A549 (cell line): ENCODE data around the gene LATS1. TPM values are rescaled to one million over a fixed set of nuclear protein-coding genes. Genes with fewer than 3 reads are reported as not detected.

Experiments used
- ATAC-seq, 2 experiments: fragments of 200-7000 bp in 1 of 2; fragments of >200 bp in 1 of 2; cut with Nextera tagmentation in 1 of 2; cut with Tn5 transposase in 1 of 2; 3 replicates each; pipeline versions ENCODE4 v1.8.0 to v1.9.1; 2018 to 2020; ENCODE audit warnings: mild to moderate bottlenecking in 1 of 2, moderate library complexity in 1 of 2
- CTCF ChIA-PET: fragments of 300-600 bp; sonication (Branson Sonifier 250); formaldehyde crosslinking; extraction: SDS; loops from one replicate; lab custom pipeline; 2021; ENCODE audit warnings: antibody characterized with exemption, inconsistent platforms; lab: Yijun Ruan, JAX
- POLR2A ChIA-PET: fragments of 350-600 bp; formaldehyde crosslinking; extraction: SDS; loops from one replicate; lab custom pipeline; 2021; ENCODE audit warnings: antibody characterized with exemption, inconsistent platforms; lab: Yijun Ruan, JAX
- DNase-seq, 2 experiments: peaks; one replicate each; pipeline versions ENCODE4 v3.0.0 to v3.0.0-alpha.2; 2011 to 2016; ENCODE audit warnings: low read depth in 1 of 2, low spot score in 1 of 2
- FAIRE-seq: peaks from 2 replicates; lab custom pipeline; 2011; peaks lifted over from hg19 to GRCh38; lab: Jason Lieb, UNC
- H3K27ac ChIP-seq, 2 experiments: fragments of >200 bp; sonication (Bioruptor Twin); formaldehyde crosslinking; 3 replicates each; pipeline ENCODE4 v1.5.1; 2016 to 2017
- H3K4me1 ChIP-seq: fragments of >200 bp; sonication (Bioruptor Twin); formaldehyde crosslinking; 3 replicates; pipeline ENCODE4 v1.6.1; 2016
- H3K4me2 ChIP-seq: fragments of >200 bp; sonication (Bioruptor Twin); formaldehyde crosslinking; 3 replicates; pipeline ENCODE4 v1.6.1; 2016
- H3K4me3 ChIP-seq: fragments of >200 bp; sonication (Bioruptor Twin); formaldehyde crosslinking; 3 replicates; pipeline ENCODE4 v1.5.1; 2016
- H3K9me3 ChIP-seq: fragments of >200 bp; sonication (Bioruptor Twin); formaldehyde crosslinking; 3 replicates; pipeline ENCODE4 v1.6.1; 2016
- CBX2 ChIP-seq: fragments of 200-600 bp; sonication (generic); IDR thresholded peaks from 2 replicates; pipeline ENCODE4 v1.6.1; 2016; ENCODE audit warnings: low read depth, mild to moderate bottlenecking, borderline replicate concordance
- CHD2 ChIP-seq: fragments of 150-350 bp; IDR thresholded peaks from 2 replicates; pipeline ENCODE4 v1.6.1; 2014; ENCODE audit warnings: low read length; ENCODE audit not compliant: partially characterized antibody
- CHD4 ChIP-seq: fragments of 200-600 bp; sonication (generic); IDR thresholded peaks from 2 replicates; pipeline ENCODE4 v1.6.1; 2016; ENCODE audit warnings: antibody characterized with exemption, mild to moderate bottlenecking, borderline replicate concordance
- EHF ChIP-seq: fragments of 250-450 bp; sonication (Bioruptor Pico); IDR thresholded peaks from 2 replicates; pipeline ENCODE4 v1.5.0; 2020; ENCODE audit warnings: mild to moderate bottlenecking
- EHMT2 ChIP-seq: fragments of 200-600 bp; sonication (generic); IDR thresholded peaks from 2 replicates; pipeline ENCODE4 v1.6.1; 2016; ENCODE audit warnings: antibody characterized with exemption, low read depth, mild to moderate bottlenecking, moderate library complexity
- ESRRA ChIP-seq: fragments of 150-350 bp; IDR thresholded peaks from 2 replicates; pipeline ENCODE4 v1.6.1; 2014; ENCODE audit warnings: mild to moderate bottlenecking, low read length, borderline replicate concordance
- GATA3 ChIP-seq: IDR thresholded peaks from 2 replicates; pipeline ENCODE4 v1.6.1; 2012; ENCODE audit warnings: borderline replicate concordance
- HOXA7 ChIP-seq: fragments of 250-450 bp; sonication (Bioruptor Pico); IDR thresholded peaks from 2 replicates; pipeline ENCODE4 v1.5.0; 2020; ENCODE audit warnings: mild to moderate bottlenecking, moderate library complexity
- HOXB5 ChIP-seq: fragments of 250-450 bp; sonication (Bioruptor Pico); IDR thresholded peaks from 2 replicates; pipeline ENCODE4 v1.5.0; 2020; ENCODE audit warnings: mild to moderate bottlenecking, moderate library complexity
- JUN ChIP-seq, 2 experiments: fragments of >200 bp; sonication (Bioruptor Twin); formaldehyde crosslinking; IDR thresholded peaks; 2 replicates in 1 of 2; 3 replicates in 1 of 2; pipeline ENCODE4 v1.6.1; 2016 to 2017
- KDM1A ChIP-seq: fragments of 200-600 bp; sonication (generic); IDR thresholded peaks from 2 replicates; pipeline ENCODE4 v1.6.1; 2016; ENCODE audit warnings: low read depth, mild to moderate bottlenecking
- KDM5A ChIP-seq: fragments of 200-600 bp; sonication (generic); IDR thresholded peaks from 2 replicates; pipeline ENCODE4 v1.6.1; 2016; ENCODE audit warnings: antibody characterized with exemption, mild to moderate bottlenecking
- NR3C1 ChIP-seq: fragments of >200 bp; sonication (Bioruptor Twin); formaldehyde crosslinking; IDR thresholded peaks from 3 replicates; pipeline ENCODE4 v1.6.1; 2017
- POLR2A ChIP-seq: IDR thresholded peaks from 2 replicates; pipeline ENCODE4 v1.6.1; 2012; ENCODE audit warnings: mild to moderate bottlenecking, low read length
- RAD21 ChIP-seq, 2 experiments: fragments of >200 bp in 1 of 2; sonication (Bioruptor Twin) in 1 of 2; formaldehyde crosslinking in 1 of 2; IDR thresholded peaks in 1 of 2; conservative IDR thresholded peaks in 1 of 2; 2 replicates in 1 of 2; 3 replicates in 1 of 2; pipeline ENCODE4 v1.6.1; 2012 to 2018; ENCODE audit warnings: inconsistent platforms in 1 of 2
- REST ChIP-seq: fragments of 200-600 bp; sonication (generic); IDR thresholded peaks from 2 replicates; pipeline ENCODE4 v1.6.1; 2016; ENCODE audit warnings: antibody characterized with exemption, mild to moderate bottlenecking, moderate library complexity
- TFCP2L1 ChIP-seq: fragments of 250-450 bp; sonication (Bioruptor Pico); IDR thresholded peaks from 2 replicates; pipeline ENCODE4 v1.5.0; 2021; ENCODE audit warnings: mild to moderate bottlenecking
- WGBS: methylation state at CpG from one replicate; pipeline ENCODE4 v1.1.6; 2017; ENCODE audit errors: missing lambda C conversion rate; 5-methylcytosine and 5-hydroxymethylcytosine counted together
- polyA plus RNA-seq, 4 experiments: library from polyadenylated mRNA; depleted of rRNA in 3 of 4; stranded (reverse); fragments of >200 nt; fragmentation: RNase III in 1 of 4; extraction: RNeasy Plus Mini Kit Qiagen cat#74134 plus additional on column Dnase treatment in 1 of 4; gene quantifications; 2 replicates in 3 of 4; 3 replicates in 1 of 4; pipeline ENCODE4 v1.2.3, GENCODE V29; 2011 to 2017
- TF ChIP-seq, protein P1 (sequence below): fragments of >200 bp; sonication (Bioruptor Twin); formaldehyde crosslinking; IDR thresholded peaks from 3 replicates; pipeline ENCODE4 v1.6.1; 2016
- TF ChIP-seq, protein P2 (sequence below): fragments of 250-450 bp; sonication (Bioruptor Pico); IDR thresholded peaks from 2 replicates; pipeline ENCODE4 v1.5.0; 2021; ENCODE audit warnings: mild to moderate bottlenecking, moderate library complexity, borderline replicate concordance
- TF ChIP-seq, protein P3 (sequence below): fragments of >200 bp; sonication (Bioruptor Twin); formaldehyde crosslinking; IDR thresholded peaks from 2 replicates; pipeline ENCODE4 v1.6.1; 2016

LATS1 gene
- polyA plus RNA-seq, 2 of the 4 experiments (the other 2 are of a cell fraction): 6.1 to 18.5 TPM

DNA sequence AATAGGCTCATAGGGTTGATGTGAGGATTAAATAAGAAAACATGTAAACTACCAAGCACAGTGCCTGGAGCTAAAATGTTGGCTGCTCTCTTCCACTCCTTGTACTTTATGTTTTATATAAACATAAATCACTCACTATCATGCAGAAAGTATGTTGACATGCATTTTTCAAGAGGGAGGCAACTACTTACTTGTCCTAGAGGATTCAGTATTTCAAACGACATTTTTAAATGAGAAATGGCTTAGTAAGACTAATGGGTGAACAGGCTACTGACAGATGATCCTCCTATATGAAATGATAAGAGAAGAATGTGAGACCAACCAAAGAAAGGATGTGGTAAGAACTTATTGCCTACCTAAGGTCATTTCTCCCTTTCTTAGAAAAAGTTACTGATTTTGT lies 21.0 kb downstream of the LATS1 start:
- no peak for DNase-seq
- Histone ChIP-seq H3K9me3 (no peaks in the 10 kb centered on the region), H3K4me3 (no peak overlapping the region), H3K4me1 (no peaks in the 10 kb centered on the region), H3K4me2 (no peak overlapping the region), H3K27ac (no peak overlapping the region)
- no peak for ATAC-seq
- TF ChIP-seq NR3C1 (no peak), JUN (IDR thresholded peaks at IDR 0.05) (no peak), CHD4 (no peak), ESRRA (no peak), GATA3 (no peak), KDM5A (no peak), CBX2 (no peak), RAD21 (conservative IDR thresholded peaks at IDR 0.05 in 1 of 2, IDR thresholded peaks at IDR 0.05 in 1 of 2) (no peak), POLR2A (no peak), HOXA7 (CRISPR knock-in tag) (no peak), KDM1A (no peak), REST (no peak), EHMT2 (no peak), EHF (CRISPR knock-in tag) (no peak)
- TF ChIP-seq, protein P1, sequence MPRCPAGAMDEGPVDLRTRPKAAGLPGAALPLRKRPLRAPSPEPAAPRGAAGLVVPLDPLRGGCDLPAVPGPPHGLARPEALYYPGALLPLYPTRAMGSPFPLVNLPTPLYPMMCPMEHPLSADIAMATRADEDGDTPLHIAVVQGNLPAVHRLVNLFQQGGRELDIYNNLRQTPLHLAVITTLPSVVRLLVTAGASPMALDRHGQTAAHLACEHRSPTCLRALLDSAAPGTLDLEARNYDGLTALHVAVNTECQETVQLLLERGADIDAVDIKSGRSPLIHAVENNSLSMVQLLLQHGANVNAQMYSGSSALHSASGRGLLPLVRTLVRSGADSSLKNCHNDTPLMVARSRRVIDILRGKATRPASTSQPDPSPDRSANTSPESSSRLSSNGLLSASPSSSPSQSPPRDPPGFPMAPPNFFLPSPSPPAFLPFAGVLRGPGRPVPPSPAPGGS: no peak
- TF ChIP-seq, protein P2, sequence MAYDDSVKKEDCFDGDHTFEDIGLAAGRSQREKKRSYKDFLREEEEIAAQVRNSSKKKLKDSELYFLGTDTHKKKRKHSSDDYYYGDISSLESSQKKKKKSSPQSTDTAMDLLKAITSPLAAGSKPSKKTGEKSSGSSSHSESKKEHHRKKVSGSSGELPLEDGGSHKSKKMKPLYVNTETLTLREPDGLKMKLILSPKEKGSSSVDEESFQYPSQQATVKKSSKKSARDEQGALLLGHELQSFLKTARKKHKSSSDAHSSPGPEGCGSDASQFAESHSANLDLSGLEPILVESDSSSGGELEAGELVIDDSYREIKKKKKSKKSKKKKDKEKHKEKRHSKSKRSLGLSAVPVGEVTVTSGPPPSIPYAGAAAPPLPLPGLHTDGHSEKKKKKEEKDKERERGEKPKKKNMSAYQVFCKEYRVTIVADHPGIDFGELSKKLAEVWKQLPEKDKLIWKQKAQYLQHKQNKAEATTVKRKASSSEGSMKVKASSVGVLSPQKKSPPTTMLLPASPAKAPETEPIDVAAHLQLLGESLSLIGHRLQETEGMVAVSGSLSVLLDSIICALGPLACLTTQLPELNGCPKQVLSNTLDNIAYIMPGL (CRISPR knock-in tag): no peak
- TF ChIP-seq, protein P3, sequence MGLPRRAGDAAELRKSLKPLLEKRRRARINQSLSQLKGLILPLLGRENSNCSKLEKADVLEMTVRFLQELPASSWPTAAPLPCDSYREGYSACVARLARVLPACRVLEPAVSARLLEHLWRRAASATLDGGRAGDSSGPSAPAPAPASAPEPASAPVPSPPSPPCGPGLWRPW: no peak
- WGBS: 68% methylated on average over 1 of the region's 1 CpG
- ChIA-PET CTCF (no interaction called here), POLR2A (no interaction called here)
- no peak for FAIRE-seq

DNA sequence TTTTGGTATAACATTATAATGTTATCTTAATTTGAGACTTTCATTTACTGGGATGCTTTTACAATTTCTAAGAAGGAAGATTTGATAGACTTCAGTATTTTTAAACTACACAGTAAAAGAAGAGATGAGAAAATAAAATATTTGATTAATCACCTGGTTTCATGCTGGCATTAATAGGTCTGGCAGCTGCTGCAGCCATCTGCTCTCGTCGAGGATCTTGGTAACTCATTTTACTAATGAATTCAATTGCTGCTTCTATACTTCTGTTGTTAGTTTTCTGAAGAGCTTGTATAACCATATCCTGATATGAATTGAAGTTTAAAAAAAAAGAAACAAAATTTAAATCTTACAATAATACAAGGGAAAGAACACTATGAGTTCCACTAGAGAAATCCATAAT lies 23.0 kb downstream of the LATS1 start:
- H3K27ac ChIP-seq: no peak overlapping the region
- 96% methylated on average over 2 of the region's 2 CpGs for WGBS
- no peak overlapping the region for H3K4me2 ChIP-seq
- no peak for TF ChIP-seq TFCP2L1 (CRISPR knock-in tag)
- no peak for TF ChIP-seq CHD2
- no peak for TF ChIP-seq HOXB5 (CRISPR knock-in tag)
- TF ChIP-seq EHMT2: no peak
- TF ChIP-seq, all 56 proteins: peak for 0
- ATAC-seq (no peak), DNase-seq (no peak), FAIRE-seq (no peak)
- Histone ChIP-seq H3K9me3 (no peaks in the 10 kb centered on the region), H3K4me1 (no peaks in the 10 kb centered on the region), H3K4me3 (no peak overlapping the region)
- ChIA-PET POLR2A (no interaction called here), CTCF (interaction anchor here (0.8 kb wide), 1 partner anchor 10 kb away, joined by 3 read pairs; no protein-coding TSS in a partner anchor)
